Middle frontal gyrus (tissue), 1 donor: ENCODE data around the gene GSG1L2.

Source experiments
- DNase-seq: peaks from one replicate; pipeline ENCODE4 v3.0.0-alpha.2; 2015; ENCODE audit warnings: low spot score; ENCODE audit errors: extremely low spot score

GSG1L2 gene

GRCh38 chr17:9825641-9826150 lies 3.8 kb upstream of the GSG1L2 start, which contains the start of gene GLP2R:
TSS of gene GLP2R (plus strand) at chr17:9825924. CDS start at chr17:9826064, 140 bp downstream.
- DNase-seq = no peak

DNA sequence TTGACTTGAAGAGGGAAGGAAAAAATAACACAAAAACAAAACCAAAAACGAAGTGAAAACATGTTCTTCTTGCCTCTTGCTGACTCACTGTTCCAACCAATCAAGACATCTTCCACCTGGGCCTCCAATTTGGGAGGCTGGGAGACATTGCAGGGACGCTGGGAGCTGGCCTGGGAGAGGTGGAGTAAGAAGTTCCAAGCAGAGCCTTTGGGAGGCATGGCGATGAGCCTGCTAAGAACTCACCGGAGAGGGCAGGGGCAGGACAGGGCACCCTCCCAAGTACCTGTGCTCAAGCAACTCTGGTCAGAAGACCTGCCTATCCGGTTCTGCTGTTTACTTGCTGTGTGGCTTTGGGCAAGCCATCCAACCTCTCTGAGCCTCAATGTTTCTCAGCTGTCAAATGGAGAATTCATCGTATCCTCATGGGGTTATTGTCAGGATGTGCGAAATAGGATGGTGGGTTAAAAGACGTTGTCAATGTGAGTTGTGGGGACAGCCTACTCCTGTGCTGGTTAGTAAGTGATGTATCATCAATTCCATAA lies 3.0 kb upstream of the GSG1L2 start:
- no peak for DNase-seq

DNA sequence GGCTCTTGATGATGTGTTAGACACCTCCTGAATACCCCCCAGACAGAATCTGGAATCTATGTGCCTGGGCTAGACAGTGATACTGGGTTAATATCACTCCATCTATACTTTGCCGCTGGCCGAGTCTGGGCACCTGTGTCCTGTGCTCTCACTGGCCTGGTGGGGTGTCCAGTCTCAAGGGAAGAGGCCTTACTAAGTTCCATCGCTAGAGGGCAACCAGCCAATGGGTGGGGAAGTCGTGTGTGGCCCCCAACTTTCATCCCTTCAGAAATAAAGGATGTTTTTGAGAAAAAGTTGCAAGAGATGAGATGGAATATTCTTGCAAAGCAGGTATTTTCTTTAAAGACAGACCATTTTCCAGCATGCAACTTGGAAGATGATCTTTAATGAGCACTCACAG lies 2.2 kb upstream of the GSG1L2 start:
- no peak for DNase-seq

DNA sequence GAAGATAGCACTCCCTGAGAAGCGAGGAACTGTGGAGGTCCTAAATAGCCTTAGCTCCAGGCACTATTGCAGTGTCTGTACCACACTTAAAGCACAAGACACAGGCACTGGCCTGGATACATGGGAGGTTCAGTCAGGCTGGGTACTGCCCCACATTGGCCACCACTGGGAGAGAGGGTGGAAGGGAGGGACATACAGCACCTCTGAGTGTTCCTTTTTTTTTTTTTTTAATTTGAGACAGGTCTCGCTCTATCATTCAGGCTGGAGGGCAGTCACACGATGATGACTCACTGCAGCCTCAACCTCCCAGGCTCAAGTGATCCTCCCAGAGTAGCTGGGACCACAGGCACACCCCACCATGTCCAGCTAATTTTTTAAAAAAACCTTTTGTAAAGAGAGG lies 1.4 kb downstream of the GSG1L2 start:
- DNase-seq = no peak

DNA sequence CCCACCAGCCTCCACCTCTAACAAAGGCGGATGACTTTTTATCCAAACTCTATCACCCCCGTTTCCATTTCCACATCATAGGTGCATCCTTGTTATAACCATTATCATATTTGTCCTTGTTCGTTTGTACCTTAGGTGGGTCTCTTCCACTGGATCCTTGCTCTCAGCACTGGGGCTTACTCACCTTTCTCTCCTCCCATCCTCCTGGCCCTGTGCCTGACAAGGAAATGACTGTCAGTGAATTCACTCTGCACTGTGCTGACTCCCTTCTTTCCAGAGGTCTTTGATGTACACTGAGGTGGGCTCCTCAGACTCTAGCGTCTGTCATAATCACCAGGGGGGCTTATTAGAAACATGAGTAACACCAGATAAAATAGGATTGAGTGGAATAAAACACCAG lies 3.1 kb downstream of the GSG1L2 start:
- no peak for DNase-seq

GRCh38 chr17:9817086-9817485 lies 4.8 kb downstream of the GSG1L2 start:
- DNase-seq = peak; percentile 21

GRCh38 chr17:9816472-9816871 lies 5.4 kb downstream of the GSG1L2 start:
- no peak for DNase-seq

GRCh38 chr17:9814337-9814945 lies 7.4 kb downstream of the GSG1L2 start:
- no peak for DNase-seq

- no peak for DNase-seq
These were observed 8.7 kb downstream of the GSG1L2 start for GRCh38 chr17:9813166-9813565.

GRCh38 chr17:9811537-9811936 lies 10.3 kb downstream of the GSG1L2 start:
- no peak for DNase-seq

DNA sequence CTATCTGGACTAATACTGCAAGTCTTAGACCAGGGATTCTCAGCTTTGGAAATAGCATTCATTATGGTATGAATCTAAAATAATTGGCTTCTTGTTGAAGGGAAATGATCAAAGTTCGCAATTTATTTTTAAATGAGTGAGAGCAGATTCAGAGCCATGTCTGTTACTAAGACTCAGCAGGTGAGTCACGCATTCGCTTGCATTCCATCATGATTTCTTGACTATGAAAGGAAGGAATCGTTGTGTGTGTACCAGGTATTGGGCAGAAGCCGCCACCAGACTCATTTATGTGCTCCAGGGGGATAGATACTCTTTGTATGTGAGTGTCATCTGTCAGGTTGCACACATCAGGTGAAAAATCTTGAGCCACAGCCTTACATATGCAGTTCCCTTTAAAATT lies 10.8 kb downstream of the GSG1L2 start:
- no peak for DNase-seq

DNA sequence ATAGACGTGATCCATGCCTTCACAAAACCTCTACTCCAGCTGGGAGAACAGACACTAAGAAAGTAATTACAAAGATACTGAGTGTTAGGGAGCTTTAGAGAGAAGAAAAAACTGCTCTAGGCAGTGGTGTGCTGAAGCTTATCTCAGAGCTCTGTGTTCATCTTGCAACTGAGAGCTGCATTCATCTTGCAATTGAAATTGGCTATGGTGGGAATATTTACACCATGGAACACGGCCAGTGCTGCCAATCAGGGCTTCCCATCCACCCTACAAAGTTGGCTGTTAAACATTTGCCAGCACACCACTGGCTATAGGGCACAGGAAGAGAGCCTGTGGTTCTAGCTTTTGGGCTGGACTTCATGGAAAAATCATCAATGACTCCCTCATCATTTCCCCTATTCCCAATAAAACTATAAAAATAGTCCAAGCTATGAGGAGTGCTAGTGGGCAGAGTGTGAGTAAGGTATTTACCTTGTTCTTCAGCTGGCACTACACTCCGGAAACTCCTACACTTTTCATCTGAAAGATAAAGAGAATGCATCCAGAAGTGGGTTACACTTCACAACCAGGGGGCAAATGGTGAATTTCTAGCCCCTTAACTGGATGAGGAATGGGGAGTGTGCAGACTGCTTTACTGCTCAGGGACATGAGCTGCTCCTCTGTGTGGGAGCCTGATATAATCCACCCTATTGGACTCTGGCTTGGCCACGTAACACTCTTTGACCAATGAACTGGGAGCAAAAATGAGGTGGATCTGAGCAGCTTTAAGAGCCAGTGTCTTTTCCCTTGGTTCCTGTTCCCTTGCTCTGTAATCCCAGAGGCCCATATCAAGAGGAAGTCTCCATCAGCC lies 11.6 kb downstream of the GSG1L2 start:
- DNase-seq = no peak

DNA sequence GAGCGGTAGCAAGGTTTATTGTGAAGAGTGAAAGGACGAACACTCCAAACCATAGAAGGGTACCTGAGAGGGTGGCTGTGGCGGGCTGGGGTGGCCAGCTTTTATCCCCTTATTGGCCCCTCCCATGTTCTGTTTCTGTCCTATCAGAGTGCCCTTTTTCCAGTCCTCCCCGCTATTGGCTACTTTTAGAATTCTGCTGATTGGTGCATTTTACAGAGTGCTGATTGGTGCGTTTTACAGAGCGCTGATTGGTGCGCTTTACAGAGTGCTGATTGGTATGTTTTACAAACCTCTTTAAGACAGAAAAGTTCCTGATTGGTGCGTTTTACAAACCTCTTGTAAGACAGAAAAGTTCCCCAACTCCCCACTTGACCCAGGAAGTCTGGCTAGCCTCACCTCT lies 12.5 kb downstream of the GSG1L2 start:
- no peak for DNase-seq

DNA sequence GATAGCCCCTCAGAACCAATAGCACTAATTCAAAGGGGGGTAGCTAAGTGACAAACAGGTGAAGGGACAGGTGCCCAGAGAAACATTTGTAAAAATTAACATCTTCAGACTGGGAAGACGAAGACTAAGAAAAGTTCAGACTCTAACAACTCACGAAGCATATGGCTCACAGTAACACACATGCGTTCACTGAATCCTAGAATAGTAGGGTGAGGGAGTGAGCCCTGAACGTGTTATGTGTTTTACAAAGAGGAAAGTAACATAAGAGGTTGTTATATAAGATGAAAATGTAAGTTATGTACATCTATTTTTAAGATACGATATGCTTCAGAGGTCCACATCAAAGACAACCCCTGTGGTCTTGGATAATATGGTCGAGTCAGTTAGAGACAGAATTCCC lies 15.2 kb downstream of the GSG1L2 start:
- peak; percentile 17 for DNase-seq

- no peak for DNase-seq
These were observed 16.1 kb downstream of the GSG1L2 start for GRCh38 chr17:9805769-9806168.

GRCh38 chr17:9802697-9803096 lies 19.2 kb downstream of the GSG1L2 start:
- no peak for DNase-seq

GRCh38 chr17:9802294-9802693 lies 19.6 kb downstream of the GSG1L2 start:
- no peak for DNase-seq

GRCh38 chr17:9801505-9801904 lies 20.4 kb downstream of the GSG1L2 start:
- no peak for DNase-seq

- DNase-seq = no peak
These were observed 23.2 kb downstream of the GSG1L2 start for GRCh38 chr17:9798724-9799123.

DNA sequence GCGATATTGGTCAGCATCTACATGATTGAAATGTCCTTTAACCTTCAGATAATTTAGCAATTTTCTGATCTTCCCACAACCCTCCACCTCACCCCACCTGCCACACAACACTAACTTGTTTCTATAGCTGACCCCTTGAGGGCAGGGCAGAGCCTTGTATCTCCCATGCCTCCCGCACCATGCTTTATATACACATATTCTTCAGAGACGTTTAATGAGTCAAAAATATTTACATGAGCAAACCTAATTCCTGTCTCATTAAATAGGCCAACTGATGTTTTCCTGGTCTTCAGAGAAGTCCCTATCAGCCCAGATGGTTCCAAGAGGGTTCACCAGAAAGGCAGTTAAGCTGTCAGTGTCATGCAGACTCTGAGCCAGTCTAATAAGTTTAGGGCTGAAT lies 23.9 kb downstream of the GSG1L2 start:
- DNase-seq = no peak

DNA sequence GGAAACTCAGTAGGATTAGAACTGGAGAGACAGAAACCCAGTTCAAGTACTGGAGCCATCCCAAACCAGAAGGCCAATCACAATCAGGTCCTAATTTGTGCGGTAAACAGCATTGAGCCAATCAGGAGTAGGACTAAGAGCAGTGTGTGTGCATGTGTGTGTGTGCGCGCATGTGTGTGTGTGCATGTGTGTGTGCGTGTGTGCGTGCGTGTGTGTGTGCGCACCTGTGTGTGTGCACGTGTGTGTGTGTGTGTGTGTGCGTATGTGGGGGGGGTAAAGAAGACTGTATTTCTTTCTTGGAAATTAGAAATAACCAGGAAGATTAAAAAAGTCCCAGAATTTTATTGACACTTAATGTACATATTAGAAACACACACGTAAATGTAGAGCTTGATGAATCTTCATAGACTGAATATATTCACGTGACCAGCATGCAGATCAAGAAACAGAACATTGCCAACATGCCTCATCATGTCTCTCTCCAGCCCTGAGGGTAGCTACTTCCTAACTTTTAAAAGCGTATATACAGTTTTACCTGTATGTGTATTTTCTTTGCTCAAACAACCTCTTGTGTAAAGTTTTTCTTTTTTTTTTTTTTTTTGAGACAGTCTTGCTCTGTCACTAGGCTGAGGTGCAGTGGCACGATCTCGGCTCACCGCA lies 29.6 kb downstream of the GSG1L2 start:
- no peak for DNase-seq
